ENCODE data around the gene BRD4.
A peak's percentile ranks its signal among the peaks of the same experiment; 100 is the strongest.

The BRD4 gene

GRCh38 chr19:15199661-15200552 is 132.4 kb downstream of the BRD4 start:
- TF ChIP-seq CTCF (IDR thresholded peaks at IDR 0.05; ENCODE audit: control insufficient read depth, insufficient read depth, low read depth, low read length, missing control alignments) = no peak
- DNase-seq (ENCODE audit: low read depth) = no peak

DNA sequence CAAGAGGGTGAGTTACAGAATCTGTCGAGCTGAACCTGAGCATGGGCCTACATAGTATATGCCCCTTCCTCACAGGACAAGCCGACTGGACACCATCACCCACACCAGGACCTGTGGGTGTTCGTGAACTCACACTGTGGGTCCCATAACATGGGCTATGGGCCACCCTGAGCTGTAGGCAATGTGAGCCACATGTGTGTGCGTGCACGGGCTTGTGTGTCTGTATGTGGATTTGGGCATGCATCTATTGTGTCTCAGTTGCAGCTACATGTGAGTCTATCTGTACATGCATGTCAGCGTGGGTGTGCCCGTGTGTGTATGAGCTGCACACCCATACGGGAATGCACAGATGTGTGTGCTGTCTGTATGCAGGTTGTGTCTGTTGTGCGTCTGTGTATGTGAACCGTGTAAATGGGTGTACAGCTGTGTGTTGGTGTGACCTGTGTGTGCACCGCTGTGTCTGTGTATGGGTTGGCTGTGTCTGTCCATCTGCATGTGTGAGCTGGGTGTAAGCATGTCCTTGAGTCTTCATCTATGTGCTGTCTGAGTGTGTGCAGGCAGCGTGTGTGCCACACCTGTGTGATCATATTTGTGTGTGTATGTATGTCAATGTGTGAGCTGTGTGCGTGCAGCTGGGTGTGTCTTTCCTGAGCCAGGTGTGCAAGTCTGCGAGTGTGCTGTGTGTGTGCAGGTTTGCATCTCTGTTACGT is 133.2 kb downstream of the BRD4 start:
- peak overlapping the region; percentile 76; the same call in 1 of the 2 replicates for H3K4me3 ChIP-seq (ENCODE audit: control insufficient read depth, low read depth, low read length)
- DNase-seq (ENCODE audit: low read depth) = no peak

More at GRCh38 chr19:15199661-15200552, 132.4 kb downstream of the BRD4 start:
- peak overlapping the region; percentile 76 for H3K4me3 ChIP-seq (ENCODE audit: control insufficient read depth, low read depth, low read length)

DNA sequence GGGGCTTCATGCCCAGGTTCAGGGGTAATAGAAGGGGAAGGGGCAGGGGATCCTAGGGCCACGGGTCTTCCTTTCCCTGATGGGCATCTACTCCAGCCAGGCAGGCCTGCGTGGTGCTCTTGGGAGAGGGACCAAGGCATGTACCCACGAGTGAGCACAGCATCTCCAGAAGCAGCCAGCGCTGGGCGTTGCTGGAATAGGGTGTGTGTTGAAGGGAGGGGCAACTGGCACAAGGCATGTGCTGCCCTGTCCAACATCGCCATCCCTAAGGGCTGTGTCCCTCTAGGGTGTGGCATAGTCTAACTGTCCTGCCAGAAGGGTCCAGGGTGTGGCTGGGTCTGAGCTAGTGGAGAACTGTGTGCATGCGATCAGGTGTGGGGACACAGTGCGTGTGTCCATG is 134.4 kb downstream of the BRD4 start:
- DNase-seq (ENCODE audit: low read depth) = no peak
- H3K4me3 ChIP-seq (ENCODE audit: control insufficient read depth, low read depth, low read length) = no peak overlapping the region
- no peak for TF ChIP-seq CTCF (IDR thresholded peaks at IDR 0.05; ENCODE audit: control insufficient read depth, insufficient read depth, low read depth, low read length, missing control alignments)

More for the DNA sequence above, 133.2 kb downstream of the BRD4 start:
- TF ChIP-seq CTCF (IDR thresholded peaks at IDR 0.05; ENCODE audit: control insufficient read depth, insufficient read depth, low read depth, low read length, missing control alignments) = no peak

DNA sequence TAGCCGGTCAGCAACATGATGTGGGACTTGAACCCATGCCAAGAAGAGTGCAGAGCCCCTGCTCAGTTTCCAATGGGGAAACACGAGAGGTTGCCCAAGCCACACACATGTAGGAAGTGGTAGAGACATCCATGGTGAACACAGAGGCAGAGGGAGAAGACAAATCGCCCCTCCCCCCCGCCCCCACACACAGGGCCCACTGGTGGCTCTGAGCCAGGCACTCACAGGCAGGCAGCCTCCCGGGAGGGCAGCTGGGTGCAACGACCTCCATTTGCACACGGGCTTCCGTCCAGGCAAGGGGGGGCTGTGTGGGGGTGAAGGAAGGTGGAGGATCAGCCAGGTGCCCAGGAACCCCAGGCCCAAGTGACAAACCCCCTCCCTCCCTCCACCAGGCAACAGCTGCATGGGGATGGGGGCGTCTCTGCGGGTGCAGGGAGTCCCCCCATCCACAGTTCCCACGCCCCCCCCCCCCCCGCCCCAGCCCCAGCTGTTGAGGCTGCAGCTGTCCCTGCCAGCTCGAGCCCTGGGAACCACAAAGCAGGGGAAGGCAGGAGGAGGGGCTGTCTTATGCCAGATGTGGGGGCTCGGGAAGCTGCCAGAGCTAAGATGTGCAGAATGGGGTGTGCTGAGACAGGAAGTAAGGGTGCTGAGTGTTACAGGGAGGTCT is 134.9 kb downstream of the BRD4 start:
- TF ChIP-seq CTCF (IDR thresholded peaks at IDR 0.05; ENCODE audit: control insufficient read depth, insufficient read depth, low read depth, low read length, missing control alignments) = no peak
- no peak for DNase-seq (ENCODE audit: low read depth)
- H3K4me3 ChIP-seq (ENCODE audit: control insufficient read depth, low read depth, low read length) = no peak overlapping the region

GRCh38 chr19:15196360-15197005 is 135.9 kb downstream of the BRD4 start:
- no peak for DNase-seq (ENCODE audit: low read depth)
- no peak overlapping the region for H3K4me3 ChIP-seq (ENCODE audit: control insufficient read depth, low read depth, low read length)
- no peak for TF ChIP-seq CTCF (IDR thresholded peaks at IDR 0.05; ENCODE audit: control insufficient read depth, insufficient read depth, low read depth, low read length, missing control alignments)

All from AG09309 (cell line).